Liver (tissue), 9 donors: ENCODE data around the gene TNMD. TPM values are rescaled to one million over a fixed set of nuclear protein-coding genes. Genes with fewer than 3 reads are reported as not detected.

ENCODE experiments used
- DNase-seq: peaks from one replicate; pipeline ENCODE4 v3.0.0-alpha.2; 2017; ENCODE audit warnings: low spot score
- H3K27ac ChIP-seq, 2 donors: one replicate each; pipeline ENCODE4 v1.7.0; 2013; ENCODE audit warnings: inconsistent platforms in 2 of 2, low read length in 2 of 2, control low read depth in 1 of 2, low read depth in 1 of 2, mild to moderate bottlenecking in 1 of 2
- H3K27me3 ChIP-seq, 4 donors: one replicate each; pipeline versions ENCODE4 v1.6.1 to v1.7.0; 2013; ENCODE audit warnings: low read length in 3 of 4, inconsistent platforms in 1 of 4, mild to moderate bottlenecking in 1 of 4, moderate library complexity in 1 of 4; ENCODE audit not compliant: control insufficient read depth in 4 of 4, insufficient read depth in 4 of 4
- H3K36me3 ChIP-seq, 4 donors: one replicate each; pipeline versions ENCODE4 v1.6.1 to v1.7.0; 2013; ENCODE audit warnings: low read length in 3 of 4, mild to moderate bottlenecking in 3 of 4, low read depth in 1 of 4, moderate library complexity in 1 of 4; ENCODE audit not compliant: control insufficient read depth in 4 of 4, insufficient read depth in 3 of 4
- H3K4me1 ChIP-seq, 4 donors: one replicate each; pipeline versions ENCODE4 v1.6.1 to v1.7.0; 2013; ENCODE audit warnings: low read length in 3 of 4, mild to moderate bottlenecking in 3 of 4, moderate library complexity in 1 of 4; ENCODE audit not compliant: control insufficient read depth in 4 of 4, insufficient read depth in 4 of 4
- H3K4me3 ChIP-seq, 3 donors: one replicate each; pipeline versions ENCODE4 v1.6.1 to v1.7.0; 2013; ENCODE audit warnings: low read length in 3 of 3, control low read depth in 1 of 3, low read depth in 1 of 3, mild to moderate bottlenecking in 1 of 3
- H3K9ac ChIP-seq, 2 donors: one replicate each; pipeline ENCODE4 v1.7.0; 2013; ENCODE audit warnings: low read length in 2 of 2, mild to moderate bottlenecking in 2 of 2, moderate library complexity in 2 of 2, control low read depth in 1 of 2, low read depth in 1 of 2
- H3K9me3 ChIP-seq, 4 donors: one replicate each; pipeline versions ENCODE4 v1.6.1 to v1.7.0; 2013; ENCODE audit warnings: low read length in 3 of 4; ENCODE audit not compliant: control insufficient read depth in 4 of 4
- ATF3 ChIP-seq: IDR thresholded peaks from 2 replicates; pipeline ENCODE4 v1.6.1; 2016; ENCODE audit warnings: antibody characterized with exemption
- EGR1 ChIP-seq, 2 donors: IDR thresholded peaks; 2 replicates each; pipeline ENCODE4 v1.6.1; 2016 to 2018; ENCODE audit warnings: antibody characterized with exemption in 2 of 2, low read depth in 2 of 2
- FOXA1 ChIP-seq: IDR thresholded peaks from 2 replicates; pipeline ENCODE4 v1.6.1; 2016; ENCODE audit warnings: antibody characterized with exemption
- FOXA2 ChIP-seq: IDR thresholded peaks from 2 replicates; pipeline ENCODE4 v1.6.1; 2016; ENCODE audit warnings: antibody characterized with exemption
- GABPA ChIP-seq, 2 donors: IDR thresholded peaks in 1 of 2; conservative IDR thresholded peaks in 1 of 2; 2 replicates each; pipeline ENCODE4 v1.6.1; 2016; ENCODE audit warnings: antibody characterized with exemption in 2 of 2, mild to moderate bottlenecking in 1 of 2, moderate library complexity in 1 of 2
- HNF4A ChIP-seq, 2 donors: conservative IDR thresholded peaks; 2 replicates each; pipeline ENCODE4 v1.6.1; 2016; ENCODE audit warnings: antibody characterized with exemption in 2 of 2, mild to moderate bottlenecking in 2 of 2
- HNF4G ChIP-seq: IDR thresholded peaks from 2 replicates; pipeline ENCODE4 v1.6.1; 2016; ENCODE audit warnings: antibody characterized with exemption
- JUND ChIP-seq, 2 donors: IDR thresholded peaks; 2 replicates each; pipeline ENCODE4 v1.6.1; 2016; ENCODE audit warnings: antibody characterized with exemption in 2 of 2
- NR2F2 ChIP-seq: IDR thresholded peaks from 2 replicates; pipeline ENCODE4 v1.6.1; 2016; ENCODE audit warnings: antibody characterized with exemption
- RAD21 ChIP-seq, 2 donors: IDR thresholded peaks; 2 replicates each; pipeline ENCODE4 v1.6.1; 2016; ENCODE audit warnings: antibody characterized with exemption in 2 of 2, mild to moderate bottlenecking in 2 of 2
- RXRA ChIP-seq, 2 donors: IDR thresholded peaks; 2 replicates each; pipeline ENCODE4 v1.6.1; 2017 to 2018; ENCODE audit warnings: antibody characterized with exemption in 2 of 2, mild to moderate bottlenecking in 1 of 2
- SP1 ChIP-seq: IDR thresholded peaks from 2 replicates; pipeline ENCODE4 v1.6.1; 2018; ENCODE audit warnings: antibody characterized with exemption, mild to moderate bottlenecking
- TAF1 ChIP-seq: conservative IDR thresholded peaks from 2 replicates; pipeline ENCODE4 v1.6.1; 2016; ENCODE audit warnings: antibody characterized with exemption, mild to moderate bottlenecking
- YY1 ChIP-seq: IDR thresholded peaks from 2 replicates; pipeline ENCODE4 v1.6.1; 2016; ENCODE audit warnings: antibody characterized with exemption, mild to moderate bottlenecking
- WGBS: extraction: QIAGEN DNeasy Blood & Tissue Kit; methylation state at CpG from one replicate; pipeline ENCODE4 v1.1.7; 2013; 5-methylcytosine and 5-hydroxymethylcytosine counted together
- polyA plus RNA-seq, 2 donors: library from polyadenylated mRNA; stranded (reverse) in 1 of 2; unstranded in 1 of 2; fragments of 200-250 nt in 1 of 2; fragments of >200 nt in 1 of 2; fragmentation: Nextera tagmentation in 1 of 2; extraction: Ambion mirVana in 1 of 2; gene quantifications; one replicate each; pipeline versions ENCODE4 v1.2.1 to v1.2.3, GENCODE V29; 2013 to 2015
- total RNA-seq, 2 donors: library from RNA; depleted of rRNA; stranded (reverse); fragments of >200 nt; gene quantifications; one replicate each; pipeline ENCODE4 v1.2.3, GENCODE V29; 2014
- TF ChIP-seq, protein P1 (sequence below): IDR thresholded peaks from 2 replicates; pipeline ENCODE4 v1.6.1; 2016; ENCODE audit warnings: antibody characterized with exemption
- TF ChIP-seq, protein P2 (sequence below): IDR thresholded peaks from 2 replicates; pipeline ENCODE4 v1.6.1; 2016; ENCODE audit warnings: antibody characterized with exemption, mild to moderate bottlenecking
- TF ChIP-seq, protein P3 (sequence below): IDR thresholded peaks from 2 replicates; pipeline ENCODE4 v1.6.1; 2016; ENCODE audit warnings: antibody characterized with exemption
- TF ChIP-seq, protein P4 (sequence below): fragments of 150-350 bp; IDR thresholded peaks from 2 replicates; pipeline ENCODE4 v1.5.1; 2017; ENCODE audit warnings: improper control_type of control experiment, low read depth, low read length; ENCODE audit not compliant: missing input control
- donor health status: healthy.
- donor health status: healthy.
- donor health status: healthy.
- donor health status: healthy.
- donor health status: healthy.

The TNMD gene
- total and polyA plus RNA-seq, 4 donors, result not detected

DNA sequence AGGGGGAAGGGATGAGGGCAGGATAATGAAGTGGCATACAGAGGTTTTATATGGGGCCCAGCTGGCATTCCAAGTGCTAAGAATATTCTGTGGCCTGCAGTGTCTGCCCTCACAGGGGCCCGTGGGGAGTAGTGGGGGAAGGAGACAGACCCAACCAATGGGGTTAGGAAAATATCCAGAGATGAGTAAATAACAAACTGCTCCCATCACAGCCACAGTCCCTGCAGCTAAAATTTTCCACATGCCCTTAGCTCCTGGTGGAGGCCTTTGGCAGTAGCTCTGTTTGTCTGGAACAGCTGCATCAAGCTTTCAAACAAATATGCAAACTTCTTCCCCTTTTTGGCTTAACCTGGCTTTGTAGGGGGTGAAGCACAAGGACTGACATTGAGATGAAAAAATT lies 62.4 kb downstream of the TNMD start (continued):
- TF ChIP-seq TAF1 (no peak), FOXA1 (no peak)

- H3K9ac ChIP-seq, result no peak overlapping the region
- no peak for TF ChIP-seq RAD21 (IDR thresholded peaks at IDR 0.05)
- TF ChIP-seq, protein P1, sequence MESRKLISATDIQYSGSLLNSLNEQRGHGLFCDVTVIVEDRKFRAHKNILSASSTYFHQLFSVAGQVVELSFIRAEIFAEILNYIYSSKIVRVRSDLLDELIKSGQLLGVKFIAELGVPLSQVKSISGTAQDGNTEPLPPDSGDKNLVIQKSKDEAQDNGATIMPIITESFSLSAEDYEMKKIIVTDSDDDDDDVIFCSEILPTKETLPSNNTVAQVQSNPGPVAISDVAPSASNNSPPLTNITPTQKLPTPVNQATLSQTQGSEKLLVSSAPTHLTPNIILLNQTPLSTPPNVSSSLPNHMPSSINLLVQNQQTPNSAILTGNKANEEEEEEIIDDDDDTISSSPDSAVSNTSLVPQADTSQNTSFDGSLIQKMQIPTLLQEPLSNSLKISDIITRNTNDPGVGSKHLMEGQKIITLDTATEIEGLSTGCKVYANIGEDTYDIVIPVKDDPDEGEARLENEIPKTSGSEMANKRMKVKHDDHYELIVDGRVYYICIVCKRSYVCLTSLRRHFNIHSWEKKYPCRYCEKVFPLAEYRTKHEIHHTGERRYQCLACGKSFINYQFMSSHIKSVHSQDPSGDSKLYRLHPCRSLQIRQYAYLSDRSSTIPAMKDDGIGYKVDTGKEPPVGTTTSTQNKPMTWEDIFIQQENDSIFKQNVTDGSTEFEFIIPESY, result no peak
- TF ChIP-seq FOXA1, result no peak
- TF ChIP-seq HNF4A (conservative IDR thresholded peaks at IDR 0.05), result no peak
- TF ChIP-seq TAF1, result no peak
- TF ChIP-seq ATF3, result no peak
- TF ChIP-seq JUND (IDR thresholded peaks at IDR 0.05), result no peak
- TF ChIP-seq GABPA (IDR thresholded peaks at IDR 0.05 in 1 of 2, conservative IDR thresholded peaks at IDR 0.05 in 1 of 2), result no peak
- TF ChIP-seq, protein P2, sequence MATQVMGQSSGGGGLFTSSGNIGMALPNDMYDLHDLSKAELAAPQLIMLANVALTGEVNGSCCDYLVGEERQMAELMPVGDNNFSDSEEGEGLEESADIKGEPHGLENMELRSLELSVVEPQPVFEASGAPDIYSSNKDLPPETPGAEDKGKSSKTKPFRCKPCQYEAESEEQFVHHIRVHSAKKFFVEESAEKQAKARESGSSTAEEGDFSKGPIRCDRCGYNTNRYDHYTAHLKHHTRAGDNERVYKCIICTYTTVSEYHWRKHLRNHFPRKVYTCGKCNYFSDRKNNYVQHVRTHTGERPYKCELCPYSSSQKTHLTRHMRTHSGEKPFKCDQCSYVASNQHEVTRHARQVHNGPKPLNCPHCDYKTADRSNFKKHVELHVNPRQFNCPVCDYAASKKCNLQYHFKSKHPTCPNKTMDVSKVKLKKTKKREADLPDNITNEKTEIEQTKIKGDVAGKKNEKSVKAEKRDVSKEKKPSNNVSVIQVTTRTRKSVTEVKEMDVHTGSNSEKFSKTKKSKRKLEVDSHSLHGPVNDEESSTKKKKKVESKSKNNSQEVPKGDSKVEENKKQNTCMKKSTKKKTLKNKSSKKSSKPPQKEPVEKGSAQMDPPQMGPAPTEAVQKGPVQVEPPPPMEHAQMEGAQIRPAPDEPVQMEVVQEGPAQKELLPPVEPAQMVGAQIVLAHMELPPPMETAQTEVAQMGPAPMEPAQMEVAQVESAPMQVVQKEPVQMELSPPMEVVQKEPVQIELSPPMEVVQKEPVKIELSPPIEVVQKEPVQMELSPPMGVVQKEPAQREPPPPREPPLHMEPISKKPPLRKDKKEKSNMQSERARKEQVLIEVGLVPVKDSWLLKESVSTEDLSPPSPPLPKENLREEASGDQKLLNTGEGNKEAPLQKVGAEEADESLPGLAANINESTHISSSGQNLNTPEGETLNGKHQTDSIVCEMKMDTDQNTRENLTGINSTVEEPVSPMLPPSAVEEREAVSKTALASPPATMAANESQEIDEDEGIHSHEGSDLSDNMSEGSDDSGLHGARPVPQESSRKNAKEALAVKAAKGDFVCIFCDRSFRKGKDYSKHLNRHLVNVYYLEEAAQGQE, result no peak
- no peak for TF ChIP-seq FOXA2
- no peak for TF ChIP-seq RXRA (IDR thresholded peaks at IDR 0.05)
- no peak for TF ChIP-seq HNF4G
- TF ChIP-seq YY1, result no peak
- TF ChIP-seq EGR1 (IDR thresholded peaks at IDR 0.05; ENCODE audit: low read depth in 2 of 2), result no peak
- TF ChIP-seq NR2F2, result no peak
- TF ChIP-seq, protein P3, sequence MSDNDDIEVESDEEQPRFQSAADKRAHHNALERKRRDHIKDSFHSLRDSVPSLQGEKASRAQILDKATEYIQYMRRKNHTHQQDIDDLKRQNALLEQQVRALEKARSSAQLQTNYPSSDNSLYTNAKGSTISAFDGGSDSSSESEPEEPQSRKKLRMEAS, result no peak
- TF ChIP-seq, protein P4, sequence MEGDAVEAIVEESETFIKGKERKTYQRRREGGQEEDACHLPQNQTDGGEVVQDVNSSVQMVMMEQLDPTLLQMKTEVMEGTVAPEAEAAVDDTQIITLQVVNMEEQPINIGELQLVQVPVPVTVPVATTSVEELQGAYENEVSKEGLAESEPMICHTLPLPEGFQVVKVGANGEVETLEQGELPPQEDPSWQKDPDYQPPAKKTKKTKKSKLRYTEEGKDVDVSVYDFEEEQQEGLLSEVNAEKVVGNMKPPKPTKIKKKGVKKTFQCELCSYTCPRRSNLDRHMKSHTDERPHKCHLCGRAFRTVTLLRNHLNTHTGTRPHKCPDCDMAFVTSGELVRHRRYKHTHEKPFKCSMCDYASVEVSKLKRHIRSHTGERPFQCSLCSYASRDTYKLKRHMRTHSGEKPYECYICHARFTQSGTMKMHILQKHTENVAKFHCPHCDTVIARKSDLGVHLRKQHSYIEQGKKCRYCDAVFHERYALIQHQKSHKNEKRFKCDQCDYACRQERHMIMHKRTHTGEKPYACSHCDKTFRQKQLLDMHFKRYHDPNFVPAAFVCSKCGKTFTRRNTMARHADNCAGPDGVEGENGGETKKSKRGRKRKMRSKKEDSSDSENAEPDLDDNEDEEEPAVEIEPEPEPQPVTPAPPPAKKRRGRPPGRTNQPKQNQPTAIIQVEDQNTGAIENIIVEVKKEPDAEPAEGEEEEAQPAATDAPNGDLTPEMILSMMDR, result no peak
- TF ChIP-seq SP1, result no peak
- H3K36me3 ChIP-seq, result no peaks in the 10 kb centered on the region
- H3K4me3 ChIP-seq, result no peak overlapping the region
- peak overlapping the region; percentile 36 to 95 for H3K27ac ChIP-seq
- no peak for DNase-seq
- peaks cover 0 to 5% (median 0%) of the 10 kb centered on the region in 4 donors for H3K27me3 ChIP-seq
- WGBS, result 70% methylated on average over 2 of the region's 2 CpGs
- H3K9me3 ChIP-seq, result no peaks in the 10 kb centered on the region
- peaks cover 13 to 45% (median 34%) of the 10 kb centered on the region in 4 donors for H3K4me1 ChIP-seq
Observed at GRCh38 chrX:100647739-100648138, 63.0 kb downstream of the TNMD start.
